DND-41 (cell line): Measurements from ENCODE around the gene FAAH.

Source experiments
- EZH2 ChIP-seq: IDR thresholded peaks from 3 replicates; pipeline ENCODE4 v1.6.1; 2012; ENCODE audit warnings: borderline replicate concordance, low read depth, mild to moderate bottlenecking, moderate library complexity, low read length, inconsistent platforms; ENCODE audit not compliant: severe bottlenecking
- TF ChIP-seq, protein P1 (sequence below): IDR thresholded peaks from 2 replicates; pipeline ENCODE4 v1.5.1; 2012; ENCODE audit warnings: borderline replicate concordance, low read length, moderate library complexity, mild to moderate bottlenecking; ENCODE audit not compliant: poor library complexity, severe bottlenecking; ENCODE audit errors: extremely low read depth

DNA sequence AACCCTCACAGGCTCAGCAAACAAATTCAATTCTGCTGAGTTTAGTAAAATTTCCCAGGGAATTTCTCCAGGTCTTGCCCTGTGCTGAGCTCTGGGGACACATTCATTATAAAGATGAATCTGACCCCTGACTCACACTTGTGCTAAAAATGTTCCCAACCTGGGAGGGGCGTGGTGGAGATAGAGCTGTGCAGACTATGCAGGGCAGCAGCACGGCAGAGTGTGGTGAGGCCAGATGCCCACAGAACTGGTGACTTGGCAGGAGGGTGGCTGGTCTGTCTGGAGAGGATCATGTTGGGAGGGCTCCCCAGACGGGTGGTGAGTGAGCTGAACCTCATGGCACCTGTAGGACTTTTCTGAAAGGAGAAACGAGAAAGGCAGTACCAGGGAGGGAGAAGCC, 31.6 kb downstream of the FAAH start:
- TF ChIP-seq, protein P1, sequence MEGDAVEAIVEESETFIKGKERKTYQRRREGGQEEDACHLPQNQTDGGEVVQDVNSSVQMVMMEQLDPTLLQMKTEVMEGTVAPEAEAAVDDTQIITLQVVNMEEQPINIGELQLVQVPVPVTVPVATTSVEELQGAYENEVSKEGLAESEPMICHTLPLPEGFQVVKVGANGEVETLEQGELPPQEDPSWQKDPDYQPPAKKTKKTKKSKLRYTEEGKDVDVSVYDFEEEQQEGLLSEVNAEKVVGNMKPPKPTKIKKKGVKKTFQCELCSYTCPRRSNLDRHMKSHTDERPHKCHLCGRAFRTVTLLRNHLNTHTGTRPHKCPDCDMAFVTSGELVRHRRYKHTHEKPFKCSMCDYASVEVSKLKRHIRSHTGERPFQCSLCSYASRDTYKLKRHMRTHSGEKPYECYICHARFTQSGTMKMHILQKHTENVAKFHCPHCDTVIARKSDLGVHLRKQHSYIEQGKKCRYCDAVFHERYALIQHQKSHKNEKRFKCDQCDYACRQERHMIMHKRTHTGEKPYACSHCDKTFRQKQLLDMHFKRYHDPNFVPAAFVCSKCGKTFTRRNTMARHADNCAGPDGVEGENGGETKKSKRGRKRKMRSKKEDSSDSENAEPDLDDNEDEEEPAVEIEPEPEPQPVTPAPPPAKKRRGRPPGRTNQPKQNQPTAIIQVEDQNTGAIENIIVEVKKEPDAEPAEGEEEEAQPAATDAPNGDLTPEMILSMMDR, result no peak
- TF ChIP-seq EZH2, result no peak
